HuH-7 (cell line): ENCODE measurements around the gene CSTB.
A peak's percentile ranks its signal among the peaks of the same experiment; 100 is the strongest.
"Not testable (repeated sequence)": the region's sequence is repeated elsewhere in the genome, so short reads cannot be mapped to it uniquely, and the experiment has no call there.

Experiments
- DNase-seq: peaks from one replicate; pipeline ENCODE4 v3.0.0; 2011; ENCODE audit warnings: low spot score

Gene CSTB

GRCh38 chr21:43775795-43776430 lies at the start of gene CSTB:
Gene CSTB, minus strand, starts transcription at chr21:43776308. Its CDS starts 39 bp downstream, at chr21:43776269.
- DNase-seq: peak; percentile 81

GRCh38 chr21:43825242-43825935 lies 49.3 kb upstream of the CSTB start:
- no peak for DNase-seq

DNA sequence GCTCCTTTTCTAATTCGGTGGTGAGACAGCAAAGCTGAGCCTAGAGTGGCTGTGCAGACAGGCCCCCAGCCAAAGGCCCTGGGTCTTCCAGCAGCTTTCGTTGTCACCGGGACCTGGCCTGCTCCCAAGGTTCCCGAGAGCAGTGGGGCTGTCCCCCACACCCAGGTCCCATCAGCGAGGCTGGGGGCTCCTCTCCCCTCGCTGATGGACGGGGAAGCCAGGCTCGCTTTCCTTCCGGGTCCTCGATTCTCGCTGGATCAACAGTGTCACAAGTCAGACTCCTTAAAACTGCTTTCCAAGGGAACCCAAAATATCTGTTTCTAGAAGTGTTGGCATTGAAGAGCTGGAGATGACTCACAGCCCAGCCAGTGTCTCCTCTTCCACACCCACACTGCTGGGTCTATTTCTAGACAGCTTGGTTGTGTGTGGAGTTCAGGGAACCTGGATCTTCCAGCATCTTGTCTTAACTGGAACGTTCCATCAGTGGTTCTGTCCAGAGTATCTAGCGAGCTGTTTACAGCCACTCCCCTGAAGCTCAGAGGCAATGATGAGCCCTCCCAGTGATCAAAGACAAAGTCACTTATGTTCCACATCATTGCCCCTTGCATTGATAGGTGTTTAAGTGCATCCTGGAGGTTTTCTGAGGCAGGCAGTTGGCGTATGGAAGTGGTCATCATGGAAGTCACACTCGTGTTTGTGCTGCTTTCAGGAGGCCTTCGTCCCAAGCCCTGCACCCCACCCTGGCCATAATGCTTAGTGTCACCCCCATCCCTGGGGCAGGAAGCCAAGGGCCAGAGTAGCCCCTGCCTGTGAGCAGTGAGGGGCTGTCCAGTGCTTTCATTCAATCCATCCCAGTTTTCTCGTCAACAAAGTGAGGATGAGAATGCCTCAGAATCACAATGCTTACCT lies 48.5 kb upstream of the CSTB start:
- DNase-seq: no peak

- DNase-seq: not testable (repeated sequence)
Observed at GRCh38 chr21:43822741-43823140, 46.6 kb upstream of the CSTB start.

GRCh38 chr21:43822166-43822565 lies 46.1 kb upstream of the CSTB start:
- DNase-seq: not testable (repeated sequence)

DNA sequence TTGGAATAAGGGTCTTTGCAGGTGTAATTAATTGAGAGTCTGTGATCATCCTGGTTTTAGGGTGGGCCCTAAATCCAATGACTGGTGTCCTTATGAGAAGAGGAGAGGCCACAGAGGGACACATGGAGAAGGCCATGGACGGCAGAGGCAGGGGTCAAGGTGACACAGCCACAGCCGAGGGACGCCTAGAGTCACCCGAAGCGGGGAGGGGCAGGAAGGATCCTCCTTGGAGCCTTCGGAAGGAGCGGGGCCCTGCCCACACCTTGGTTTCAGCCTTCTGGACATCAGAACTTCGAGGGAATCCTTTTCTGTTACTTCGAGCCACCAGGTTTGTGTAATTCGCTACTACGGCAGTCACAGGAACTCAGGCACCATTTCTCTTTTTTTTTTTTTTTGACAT lies 44.4 kb upstream of the CSTB start:
- no peak for DNase-seq

DNA sequence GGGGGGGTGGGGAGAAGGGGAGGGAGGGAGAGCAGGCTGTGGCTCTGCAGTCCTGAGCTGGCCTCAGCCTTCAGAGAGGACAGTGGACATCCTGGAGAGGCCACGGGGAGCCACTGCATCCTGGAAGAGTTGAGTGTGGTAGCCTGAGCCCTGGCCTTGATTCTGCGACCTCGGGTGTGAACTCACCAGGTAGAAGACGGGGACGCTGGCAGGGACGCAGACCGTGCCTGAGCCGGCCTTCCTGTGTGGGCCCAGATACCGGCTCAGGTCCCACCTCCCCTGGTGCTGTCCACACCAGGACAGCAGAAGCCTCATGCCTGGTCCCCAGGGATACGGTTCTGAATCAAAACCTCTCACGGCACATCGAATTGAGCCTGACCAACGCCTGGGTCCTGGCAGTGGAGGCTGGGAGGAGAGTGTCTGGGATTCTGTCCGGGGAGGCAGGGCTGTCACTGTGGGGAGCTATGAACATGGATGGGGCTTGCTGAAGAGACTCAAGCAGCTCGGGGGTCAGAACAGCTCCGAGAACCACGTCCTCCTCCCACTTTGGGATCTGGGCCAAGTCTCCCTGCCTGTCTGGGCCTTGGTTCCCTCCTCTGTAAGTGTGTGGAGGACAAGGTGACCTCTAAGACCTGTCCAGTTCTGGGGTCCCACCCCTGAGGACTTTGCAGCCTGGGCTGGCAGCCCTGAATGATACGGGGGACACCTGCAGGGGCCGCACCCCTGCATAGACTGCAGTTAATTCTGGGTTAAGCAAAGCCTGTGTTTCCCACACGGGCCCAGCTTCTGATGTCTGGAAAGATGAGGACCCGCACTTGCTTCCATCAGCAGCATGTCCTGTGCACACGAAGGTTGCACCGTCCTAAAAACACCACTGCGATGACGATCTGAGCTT lies 43.6 kb upstream of the CSTB start:
- no peak for DNase-seq

- no peak for DNase-seq
Observed at GRCh38 chr21:43818685-43819084, 42.6 kb upstream of the CSTB start.

GRCh38 chr21:43817157-43818086 lies 41.3 kb upstream of the CSTB start:
- no peak for DNase-seq

- DNase-seq: no peak
Observed at GRCh38 chr21:43816611-43817071, 40.5 kb upstream of the CSTB start.

- DNase-seq: no peak
Observed at GRCh38 chr21:43815991-43816390, 39.9 kb upstream of the CSTB start.

DNA sequence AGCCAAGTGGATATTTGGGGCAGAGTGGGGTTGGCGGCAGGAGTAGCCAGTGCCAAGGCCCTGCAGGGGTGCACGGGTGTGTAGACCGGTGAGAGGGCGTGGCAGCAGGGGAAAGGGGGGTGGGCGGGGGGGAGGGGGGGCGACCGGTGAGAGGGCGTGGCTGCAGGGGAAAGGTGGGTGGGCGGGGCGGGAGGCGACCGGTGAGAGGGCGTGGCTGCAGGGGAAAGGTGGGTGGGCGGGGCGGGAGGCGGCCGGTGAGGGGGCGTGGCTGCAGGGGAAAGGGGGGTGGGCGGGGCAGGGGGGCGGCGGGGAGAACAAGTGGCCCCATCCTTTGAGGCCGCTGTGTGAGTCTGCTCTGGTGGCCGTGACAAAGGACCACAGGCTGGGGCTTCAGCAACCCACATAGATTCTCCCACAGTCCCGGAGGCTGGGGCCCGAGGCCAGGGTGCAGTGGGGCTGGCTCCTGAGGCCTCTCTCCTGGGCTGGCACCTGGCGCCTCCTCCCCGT lies 39.1 kb upstream of the CSTB start:
- no peak for DNase-seq

DNA sequence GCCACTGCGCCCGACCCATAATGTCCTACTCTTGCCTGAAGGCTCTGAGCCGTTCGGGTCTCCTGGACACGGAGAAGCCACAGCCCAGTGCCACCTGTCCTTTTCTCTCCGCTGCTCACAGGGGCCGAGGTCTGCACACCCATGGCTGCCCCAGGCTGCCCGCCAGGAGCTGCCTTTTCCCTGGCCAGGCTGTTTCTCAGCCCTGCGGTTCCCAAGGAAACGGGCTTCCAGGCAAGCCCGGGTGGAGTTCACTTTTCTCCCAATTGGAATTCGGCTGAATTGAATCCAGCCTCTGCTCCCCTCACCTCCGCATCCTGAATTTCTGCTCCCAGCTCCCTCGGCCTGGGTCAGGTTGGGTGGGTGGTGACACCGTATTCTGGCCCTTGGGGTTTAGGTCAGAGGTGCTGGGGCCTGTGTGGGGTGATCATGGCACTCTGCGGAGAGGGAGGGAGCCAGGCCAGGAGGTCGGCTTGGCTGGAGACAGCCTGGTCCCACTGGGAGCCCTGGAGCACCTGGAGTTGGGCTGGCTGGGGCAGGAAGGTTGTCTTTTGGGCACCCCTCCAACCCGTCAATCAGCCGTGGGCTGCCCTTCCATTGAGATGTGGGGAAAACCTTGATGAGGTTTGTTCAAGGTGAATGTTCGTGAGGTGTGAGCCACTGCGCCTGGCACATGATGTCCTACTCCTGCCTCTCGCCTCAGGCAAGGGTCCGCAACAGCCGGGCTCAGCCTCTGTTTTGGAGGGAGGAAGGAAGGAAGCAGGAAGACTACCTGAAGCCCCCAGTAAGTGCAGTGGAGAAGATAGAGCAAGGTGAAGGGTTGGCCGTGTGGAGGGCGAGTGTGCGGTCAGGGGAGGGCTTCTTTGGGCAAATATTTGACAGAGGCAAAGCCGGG lies 38.4 kb upstream of the CSTB start:
- DNase-seq: no peak

GRCh38 chr21:43813656-43813980 lies 37.5 kb upstream of the CSTB start:
- no peak for DNase-seq

- no peak for DNase-seq
Observed at GRCh38 chr21:43812957-43813655, 37.0 kb upstream of the CSTB start.

DNA sequence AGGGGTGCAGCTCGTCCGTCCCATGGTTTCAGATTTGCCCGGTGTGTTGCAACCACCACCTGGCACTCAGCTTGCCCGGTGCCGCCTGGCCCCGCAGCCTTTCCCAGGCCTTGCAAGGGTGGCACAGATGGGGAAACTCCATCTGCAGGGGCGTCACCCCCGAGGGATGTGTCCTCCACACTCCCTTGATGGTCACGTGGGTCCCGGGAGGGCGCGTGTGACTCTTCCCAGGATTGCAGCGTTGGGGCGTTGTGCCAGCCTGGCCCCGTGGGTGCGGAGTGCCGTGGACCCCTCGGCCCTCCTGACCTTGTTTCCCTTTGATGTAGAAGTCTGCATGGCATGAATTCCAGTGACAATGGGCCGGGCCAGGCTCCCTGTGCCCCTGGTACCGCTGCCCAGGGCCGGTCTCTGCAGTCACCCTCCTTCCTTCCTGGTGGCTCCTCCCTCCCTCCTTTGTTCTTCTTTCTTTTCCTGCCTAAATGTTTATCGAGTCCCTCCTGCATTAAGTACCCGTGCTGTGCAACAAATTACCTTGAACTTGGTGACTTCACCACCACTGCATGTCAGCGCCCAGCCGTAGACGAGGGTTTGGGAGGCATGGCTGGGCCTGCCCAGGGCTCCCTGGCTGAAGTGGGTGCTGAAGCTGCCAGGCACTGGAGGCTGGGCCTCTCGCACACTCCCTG lies 36.2 kb upstream of the CSTB start:
- DNase-seq: no peak

GRCh38 chr21:43811262-43812105 lies 35.4 kb upstream of the CSTB start:
- no peak for DNase-seq
